ENCODE measurements around the gene RAB11FIP5.
A peak's percentile ranks its signal among the peaks of the same experiment; 100 is the strongest.
"Not testable (repeated sequence)": the region's sequence is repeated elsewhere in the genome, so short reads cannot be mapped to it uniquely, and the experiment has no call there.

The RAB11FIP5 gene

DNA sequence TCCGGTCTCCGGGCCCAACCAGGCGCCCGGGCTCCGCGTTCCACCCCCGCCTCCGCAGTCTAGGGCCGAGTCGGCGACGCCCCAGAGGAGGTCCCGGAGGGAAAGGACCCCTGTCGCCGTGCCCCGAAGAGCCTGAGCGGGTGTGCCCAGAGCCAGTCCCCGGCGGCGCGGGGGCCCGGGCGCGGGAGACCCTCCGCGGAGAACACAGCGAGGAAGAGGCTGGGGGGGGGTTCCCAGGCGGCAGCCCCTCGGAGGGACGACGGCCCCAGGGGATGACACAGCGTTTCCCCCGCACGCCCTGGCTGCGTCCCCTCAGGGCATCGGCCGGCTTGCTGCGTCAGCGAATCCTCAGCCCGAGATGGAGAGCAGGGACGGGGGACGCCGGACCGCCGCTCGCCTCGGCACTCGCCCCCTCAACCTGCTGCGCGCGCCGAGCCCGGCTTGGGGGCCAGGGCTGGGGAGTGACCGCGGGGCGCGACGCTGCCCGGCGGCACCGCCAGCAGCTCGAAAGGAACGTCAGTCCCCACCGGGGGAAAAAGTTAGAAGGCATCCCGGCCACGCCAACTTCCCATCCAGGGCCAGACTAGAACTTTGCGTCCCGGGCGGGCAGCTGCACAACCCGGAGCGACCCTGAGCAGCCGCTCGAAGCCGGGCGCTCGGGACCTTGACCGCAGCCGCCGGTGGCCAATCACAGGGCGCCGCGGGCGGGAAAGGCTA is 41.9 kb downstream of the RAB11FIP5 start:
- DNase-seq (ENCODE audit: low spot score) = peak; percentile 54

DNA sequence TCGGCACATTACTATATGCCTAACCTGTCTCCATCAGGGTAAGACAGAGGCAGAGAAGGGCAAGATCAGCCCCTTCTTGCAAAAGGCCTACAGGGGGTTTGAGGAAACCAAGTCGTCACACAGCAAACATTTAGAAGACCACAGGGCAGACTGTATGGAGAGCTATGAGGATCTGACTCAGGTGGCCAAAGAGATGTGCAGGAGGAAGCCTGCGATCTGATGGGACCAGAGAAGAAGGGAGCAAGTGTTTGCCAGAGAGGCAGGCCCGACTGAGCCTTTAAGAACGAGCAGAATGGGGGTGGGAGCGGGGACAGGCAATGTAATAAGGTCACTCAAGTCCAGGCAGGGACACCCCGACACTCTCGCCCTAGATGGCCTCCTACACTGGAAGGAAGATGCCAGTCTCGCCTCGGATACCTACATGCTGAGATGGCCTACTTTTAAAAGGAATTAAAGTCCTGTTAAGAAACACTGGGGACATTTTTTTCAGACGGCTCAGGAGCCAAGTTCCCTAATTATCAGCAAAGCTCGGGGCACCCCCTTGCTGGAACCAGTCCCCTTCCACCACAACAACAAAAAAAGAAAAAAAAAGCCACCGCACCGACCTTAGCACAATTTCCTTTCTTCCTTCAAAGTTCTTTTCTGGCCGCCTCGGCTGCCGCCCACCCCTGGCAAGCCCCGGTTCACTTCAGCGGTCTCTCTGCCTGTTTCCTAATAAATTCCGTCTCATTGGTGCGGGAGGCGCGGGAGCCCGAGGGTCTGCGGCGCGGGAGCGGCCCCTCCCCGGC is 42.7 kb downstream of the RAB11FIP5 start:
- no peak for DNase-seq (ENCODE audit: low spot score)

DNA sequence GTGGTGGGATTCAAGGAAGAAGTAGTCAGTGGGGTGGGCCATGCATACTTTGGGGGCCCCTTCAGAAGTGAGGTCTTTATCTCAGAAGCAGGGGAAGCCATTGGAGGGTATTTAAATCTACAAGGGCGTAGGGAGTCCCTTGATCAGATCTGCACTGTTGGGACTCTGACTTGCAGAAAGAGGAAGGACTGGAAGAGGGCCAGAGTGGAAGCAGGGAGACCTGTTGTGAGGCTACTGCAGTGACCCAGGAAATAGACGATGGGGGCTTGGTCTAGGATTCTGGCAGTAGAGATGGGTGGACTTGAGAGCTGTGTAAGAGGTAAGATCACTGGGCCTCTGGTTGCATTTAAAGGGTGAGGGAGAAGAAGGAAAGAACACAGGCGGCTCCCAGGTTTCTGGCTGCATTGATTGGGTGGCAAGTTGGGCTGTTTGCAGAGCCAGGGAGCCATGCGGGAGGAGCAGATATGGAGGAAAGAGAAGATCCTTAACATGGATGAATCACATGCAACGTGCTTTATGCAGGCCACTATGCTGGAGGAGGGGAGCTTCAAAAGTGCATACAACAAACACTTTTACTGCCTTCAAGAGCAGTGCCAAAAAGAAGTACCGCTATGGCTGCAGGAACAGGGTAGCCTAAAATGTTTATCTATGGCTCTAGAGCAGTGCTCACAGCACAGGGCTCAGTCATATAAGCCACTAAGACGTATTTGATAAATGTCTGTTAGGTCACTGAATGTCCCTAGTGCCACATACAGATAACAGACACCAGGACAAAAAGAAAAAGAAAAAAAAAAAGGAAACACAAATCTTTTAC is 43.5 kb downstream of the RAB11FIP5 start:
- no peak for DNase-seq (ENCODE audit: low spot score)

DNA sequence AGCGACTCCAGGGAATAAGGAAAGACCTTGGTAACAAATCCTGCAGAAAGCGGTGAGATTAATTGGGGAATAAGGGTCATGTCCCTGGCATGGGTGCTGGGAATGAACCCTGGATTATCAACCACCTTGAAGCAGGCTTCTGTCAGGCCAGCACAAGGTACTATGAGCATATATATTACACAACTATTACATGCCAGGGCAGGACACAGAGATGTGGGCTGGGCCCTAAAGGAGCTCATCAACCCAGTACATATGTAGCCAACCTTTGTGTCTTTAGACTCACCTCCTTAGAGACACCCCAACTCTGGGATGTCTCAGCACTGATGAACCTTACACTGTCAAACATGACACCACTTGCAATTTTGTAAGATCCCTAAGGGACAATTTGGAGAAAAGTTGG is 44.6 kb downstream of the RAB11FIP5 start:
- no peak for DNase-seq (ENCODE audit: low spot score)

DNA sequence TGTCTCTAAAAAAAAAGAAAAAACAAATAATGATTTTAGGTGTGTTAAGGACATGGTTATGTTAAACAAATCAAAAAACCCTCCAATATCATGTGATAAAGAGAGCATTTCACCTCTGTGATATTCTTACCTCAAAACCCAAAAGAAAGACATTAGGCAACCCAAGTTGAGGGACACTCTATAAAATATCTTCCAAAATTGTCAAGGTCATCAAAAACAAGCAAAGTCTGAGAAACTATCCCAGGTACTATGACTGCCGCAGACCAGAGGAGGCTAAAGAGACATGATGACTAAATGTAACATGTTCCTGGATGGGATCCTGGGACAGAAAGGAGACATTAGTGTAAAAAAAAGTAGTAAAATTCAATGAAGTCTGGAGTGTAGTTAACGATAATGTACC is 45.7 kb downstream of the RAB11FIP5 start:
- no peak for DNase-seq (ENCODE audit: low spot score)

DNA sequence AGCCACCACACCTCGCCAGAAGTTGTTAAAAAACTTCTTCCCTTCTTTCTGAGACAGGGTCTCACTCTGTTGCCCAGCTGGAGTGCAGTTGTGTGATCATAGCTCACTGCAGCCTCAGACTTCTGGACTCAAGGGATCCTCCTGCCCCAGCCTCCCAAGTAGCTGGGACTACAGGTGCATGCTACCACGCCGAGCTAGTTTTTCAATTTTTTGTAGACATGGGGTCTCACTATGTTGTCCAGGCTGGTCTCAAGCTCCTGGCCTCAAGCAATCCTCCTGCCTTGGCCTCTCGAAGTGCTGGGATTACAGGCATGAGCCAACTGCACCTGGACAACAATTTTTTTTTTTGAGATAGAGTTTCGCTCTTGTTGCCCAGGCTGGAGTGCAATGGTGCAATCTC is 47.7 kb downstream of the RAB11FIP5 start:
- DNase-seq (ENCODE audit: low spot score) = not testable (repeated sequence)

DNA sequence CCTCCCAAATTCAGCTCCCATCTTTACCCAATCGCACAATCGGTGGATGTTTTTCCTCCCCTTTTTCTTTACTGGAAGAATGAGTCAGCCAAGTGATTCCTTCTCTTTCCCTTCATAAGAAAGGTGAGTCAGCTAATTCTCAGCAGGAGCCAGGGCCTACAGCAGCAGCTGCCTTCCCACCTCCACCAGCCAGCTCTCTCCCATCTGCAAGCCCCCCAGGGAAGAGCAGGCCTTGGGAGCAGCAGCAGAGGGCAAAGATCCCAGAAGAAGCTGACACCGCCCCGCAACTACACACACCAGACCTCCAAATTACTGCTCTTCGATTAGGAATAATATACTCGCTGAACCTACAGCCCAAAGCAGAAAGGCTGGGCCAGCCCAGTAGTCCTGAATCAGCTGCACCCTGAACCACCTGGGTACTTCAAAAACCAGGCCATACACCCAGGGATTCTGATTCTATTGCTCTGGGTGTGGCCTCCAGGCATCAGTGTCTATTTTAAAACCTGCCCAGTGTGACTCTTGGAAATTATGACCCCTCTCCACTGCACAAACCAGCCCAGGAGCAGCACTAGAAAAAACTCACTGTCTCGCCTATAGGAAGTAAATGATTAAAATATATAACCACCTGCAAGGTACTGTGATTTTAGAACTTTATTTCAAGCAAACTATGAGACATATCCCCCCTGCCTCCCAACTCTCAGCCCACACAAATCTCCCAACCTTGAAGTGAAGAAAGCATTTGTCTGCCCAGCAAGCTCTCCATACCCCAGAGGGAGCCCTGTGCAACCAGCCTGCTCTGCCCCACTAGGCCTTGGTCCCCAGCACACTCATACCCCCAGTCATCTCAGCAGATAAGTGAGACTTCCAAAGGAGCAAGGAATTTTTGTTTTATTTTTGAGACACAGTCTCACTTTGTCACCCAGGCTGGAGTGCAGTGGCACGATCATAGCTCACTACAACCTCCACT is 48.6 kb downstream of the RAB11FIP5 start:
- peak; percentile 67 for DNase-seq (ENCODE audit: low spot score)

DNA sequence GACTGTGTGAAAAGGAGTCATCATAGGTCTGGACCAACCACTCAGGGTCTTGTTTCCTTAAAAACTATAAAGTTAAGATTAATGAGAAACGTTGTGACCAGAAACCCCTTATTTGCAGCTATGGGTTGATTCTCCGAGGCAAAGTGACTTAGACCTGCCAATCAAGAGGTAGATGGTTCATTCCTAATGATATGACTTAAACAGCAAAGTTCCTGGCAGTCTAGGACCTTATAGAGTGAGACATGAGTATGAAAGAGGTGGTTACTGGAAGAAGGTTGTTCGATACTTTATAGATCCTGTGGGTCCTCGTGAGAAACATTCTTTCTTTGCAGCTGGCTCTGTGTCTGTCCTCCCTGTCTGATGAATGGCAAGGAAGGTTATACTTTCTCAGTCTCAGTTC is 49.3 kb downstream of the RAB11FIP5 start:
- no peak for DNase-seq (ENCODE audit: low spot score)

DNA sequence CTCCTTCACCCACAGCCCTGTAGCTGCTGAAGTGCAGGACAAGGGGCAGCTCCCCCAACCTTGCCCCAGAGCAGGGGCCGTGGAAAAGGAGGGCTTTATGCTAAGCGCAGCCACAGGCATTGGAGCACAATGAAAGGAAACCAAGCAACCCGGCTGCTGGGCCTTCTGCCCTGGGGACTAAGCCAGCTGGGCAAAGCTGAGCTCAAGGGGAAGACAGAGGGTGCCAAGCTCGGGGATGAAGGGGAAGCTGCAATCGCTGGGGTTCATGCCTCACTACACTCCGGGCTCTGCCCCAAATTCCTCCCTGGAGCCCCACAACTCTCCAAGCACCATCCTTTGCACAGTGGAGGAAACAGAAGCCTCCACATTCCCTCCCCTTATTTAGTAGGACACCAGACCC is 53.6 kb downstream of the RAB11FIP5 start:
- no peak for DNase-seq (ENCODE audit: low spot score)

DNA sequence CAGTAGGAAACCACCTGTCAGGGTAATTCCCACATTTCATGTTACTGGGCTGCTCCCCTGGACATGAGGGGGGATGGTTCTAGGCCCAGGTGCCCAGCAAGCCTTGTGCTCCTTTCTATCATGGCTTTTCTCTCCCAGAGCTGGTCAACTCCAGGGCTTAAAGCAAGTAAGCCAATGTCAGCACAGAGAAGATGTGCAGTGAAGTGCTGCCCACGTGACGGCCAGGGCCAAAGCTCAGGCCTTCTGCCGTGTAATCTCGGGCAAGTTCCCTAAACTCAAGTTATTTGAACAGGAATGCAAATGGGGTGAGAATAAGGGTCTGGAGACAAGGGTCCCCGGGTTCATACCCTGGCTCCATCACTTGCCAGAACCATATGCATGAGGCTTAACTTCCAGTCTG is 57.8 kb downstream of the RAB11FIP5 start:
- no peak for DNase-seq (ENCODE audit: low spot score)

DNA sequence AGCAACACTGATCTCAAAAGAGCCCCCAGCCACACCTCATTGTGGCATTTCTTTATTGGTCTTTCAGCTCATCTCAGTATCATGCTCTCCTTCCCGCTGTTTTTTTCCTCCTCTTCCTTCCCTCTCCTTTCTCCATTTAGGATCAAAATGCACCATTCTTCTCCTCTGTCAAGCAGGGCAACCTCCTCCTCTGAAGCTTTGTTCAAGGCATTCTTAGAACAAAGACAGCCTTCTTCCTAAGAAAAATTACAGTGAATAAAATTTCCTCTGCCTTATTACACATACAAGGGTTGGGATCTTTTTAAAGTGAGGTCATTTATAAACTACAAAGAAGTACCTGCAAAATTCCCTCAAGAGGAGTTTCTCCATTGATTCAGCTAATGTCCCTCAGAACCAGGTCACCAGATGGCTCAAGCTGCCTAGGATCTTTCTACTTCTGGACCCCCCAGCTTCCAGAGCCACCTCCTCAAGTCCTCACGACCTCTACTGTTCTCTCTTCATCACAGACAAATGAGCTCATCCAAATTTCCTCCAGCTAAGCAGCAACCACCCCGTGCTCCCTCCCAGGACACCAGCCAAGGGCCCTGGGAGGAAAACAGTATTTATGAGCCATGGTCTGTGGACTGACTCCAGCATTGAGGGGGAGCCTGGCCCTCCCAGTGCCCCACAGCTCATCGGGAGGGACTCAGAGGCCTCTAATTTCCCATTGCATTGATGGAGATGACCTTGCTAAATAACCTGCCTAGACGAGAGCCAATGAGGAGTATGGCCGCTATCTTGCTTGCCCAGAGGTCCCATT is 59.2 kb downstream of the RAB11FIP5 start:
- DNase-seq (ENCODE audit: low spot score) = no peak

DNA sequence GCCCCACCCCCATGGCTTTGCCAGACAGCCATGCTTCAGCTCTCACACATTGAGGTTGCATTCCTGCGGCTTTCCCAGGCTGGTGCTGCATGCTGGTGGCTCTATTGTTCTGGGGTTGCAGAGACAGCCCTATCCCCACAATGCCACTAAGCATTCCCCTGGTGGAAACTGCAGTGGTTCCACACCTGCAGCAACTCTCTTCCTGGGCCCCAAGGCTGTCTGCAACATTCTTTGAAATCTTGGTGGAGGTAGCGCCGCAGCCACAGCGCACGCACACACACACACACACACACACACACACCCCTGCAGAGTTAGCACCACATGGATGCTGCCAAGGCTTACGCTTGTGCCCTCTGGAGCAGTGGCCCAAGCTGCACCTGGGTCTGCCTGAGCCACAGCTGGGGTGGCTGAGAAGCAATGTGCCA is 62.6 kb downstream of the RAB11FIP5 start:
- no peak for DNase-seq (ENCODE audit: low spot score)

DNA sequence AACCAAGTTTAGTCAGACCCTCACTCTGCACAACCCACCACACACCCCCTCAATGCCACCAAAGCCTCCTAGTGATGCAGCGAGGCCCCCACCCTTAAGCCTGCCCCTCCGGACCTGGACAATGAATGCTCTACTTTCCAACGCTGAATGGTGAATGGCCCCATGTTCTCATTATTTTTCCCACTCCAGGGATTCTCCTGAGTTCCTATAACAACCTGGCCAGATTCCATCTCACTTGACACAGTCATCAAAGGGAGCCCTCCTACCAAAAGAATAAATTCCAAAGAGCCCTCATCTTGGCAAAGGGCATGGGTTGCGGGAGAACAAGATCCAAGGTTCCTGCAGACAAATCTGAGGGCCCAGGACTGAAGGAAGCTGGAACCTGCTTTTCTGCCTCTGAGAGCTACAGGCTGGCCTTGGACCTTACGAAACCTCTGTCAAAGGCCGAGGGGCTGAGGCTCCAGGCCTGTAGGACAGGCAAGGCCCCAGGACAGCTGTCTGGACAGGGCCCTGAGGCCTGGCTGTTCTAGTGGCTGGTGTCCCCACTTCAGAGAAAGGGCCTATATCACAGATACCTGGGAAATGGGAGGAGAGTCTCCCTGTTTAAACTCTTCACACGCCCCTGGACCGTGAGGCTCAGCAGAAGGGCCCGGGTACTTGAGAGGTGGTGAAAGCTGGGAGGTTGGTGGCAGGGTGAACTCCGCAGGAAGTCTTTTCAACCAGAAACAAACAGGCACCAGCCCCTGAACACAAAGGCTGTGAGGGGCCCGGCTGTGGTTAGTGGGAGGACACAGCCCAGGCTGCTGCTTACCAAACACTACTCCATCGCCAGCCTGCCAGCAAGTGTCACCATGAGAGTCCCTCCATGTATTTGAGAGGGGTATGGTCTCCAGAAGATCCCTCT is 68.6 kb downstream of the RAB11FIP5 start:
- DNase-seq (ENCODE audit: low spot score) = no peak

DNA sequence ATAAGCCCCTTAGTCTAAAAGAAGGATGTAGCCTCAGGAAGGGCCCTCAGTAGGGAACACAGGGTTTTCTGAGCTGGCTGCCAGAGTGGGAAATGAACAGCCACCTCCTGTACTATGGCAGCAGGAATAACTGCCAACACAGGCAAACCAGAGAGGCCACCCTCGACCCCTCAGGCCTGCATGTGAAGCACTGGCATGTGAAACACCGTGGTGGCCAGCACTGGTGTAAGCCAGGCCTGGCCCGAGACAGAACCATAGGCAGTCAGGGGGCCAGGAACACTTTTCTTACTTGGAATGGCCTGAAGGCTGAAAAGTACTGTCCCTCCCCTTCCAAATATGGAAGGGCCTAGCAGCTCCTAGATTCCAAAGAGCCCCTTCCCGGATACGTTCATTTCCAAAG is 69.5 kb downstream of the RAB11FIP5 start:
- no peak for DNase-seq (ENCODE audit: low spot score)

DNA sequence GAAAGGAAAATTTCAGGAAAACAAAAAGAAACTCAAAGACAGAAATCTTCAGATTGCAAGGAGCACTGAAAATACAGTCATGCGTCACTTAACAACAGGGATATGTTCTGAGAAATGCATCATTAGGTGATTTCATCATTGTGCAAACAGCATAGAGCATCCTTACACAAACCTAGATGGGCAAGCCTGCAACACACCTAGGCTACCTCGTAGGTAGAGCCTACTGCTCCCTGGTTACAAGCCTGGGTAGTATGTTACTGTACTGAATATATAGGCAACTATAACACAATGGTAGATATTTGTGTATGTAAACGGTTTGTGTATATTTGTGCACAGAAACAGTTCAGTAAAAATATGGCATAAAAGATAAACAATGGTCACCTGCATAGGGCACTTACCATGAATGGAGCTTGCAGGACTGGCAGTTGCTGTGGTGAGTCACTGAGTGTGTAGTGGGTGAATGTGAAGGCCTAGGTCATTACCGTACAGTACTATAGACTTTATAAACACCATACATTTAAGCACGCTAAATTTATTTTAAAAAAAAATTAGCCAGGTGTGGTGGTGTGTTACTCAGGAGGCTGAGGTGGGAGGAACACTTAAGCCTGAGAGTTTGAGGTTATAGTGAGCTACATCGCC is 74.7 kb downstream of the RAB11FIP5 start:
- no peak for DNase-seq (ENCODE audit: low spot score)

DNA sequence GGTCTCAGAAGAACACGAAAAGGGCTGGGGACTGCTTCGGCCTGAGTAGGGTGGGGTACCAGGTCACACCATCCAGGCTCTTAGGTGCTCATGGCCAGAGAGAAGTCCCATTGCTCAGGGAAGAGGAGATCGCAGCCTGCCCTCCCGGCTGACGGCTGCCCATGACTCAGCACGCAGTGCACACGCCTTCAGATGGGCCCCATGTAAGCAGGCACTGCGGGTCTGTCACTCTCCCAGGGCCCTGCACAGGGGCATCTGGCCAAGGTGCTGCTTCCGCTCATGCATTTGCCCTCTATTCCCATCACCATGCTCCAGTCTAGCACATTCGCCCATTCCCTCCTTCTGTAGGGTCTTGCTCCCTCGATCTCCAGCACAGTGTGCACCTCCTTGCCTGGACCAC is 76.0 kb downstream of the RAB11FIP5 start:
- no peak for DNase-seq (ENCODE audit: low spot score)

DNA sequence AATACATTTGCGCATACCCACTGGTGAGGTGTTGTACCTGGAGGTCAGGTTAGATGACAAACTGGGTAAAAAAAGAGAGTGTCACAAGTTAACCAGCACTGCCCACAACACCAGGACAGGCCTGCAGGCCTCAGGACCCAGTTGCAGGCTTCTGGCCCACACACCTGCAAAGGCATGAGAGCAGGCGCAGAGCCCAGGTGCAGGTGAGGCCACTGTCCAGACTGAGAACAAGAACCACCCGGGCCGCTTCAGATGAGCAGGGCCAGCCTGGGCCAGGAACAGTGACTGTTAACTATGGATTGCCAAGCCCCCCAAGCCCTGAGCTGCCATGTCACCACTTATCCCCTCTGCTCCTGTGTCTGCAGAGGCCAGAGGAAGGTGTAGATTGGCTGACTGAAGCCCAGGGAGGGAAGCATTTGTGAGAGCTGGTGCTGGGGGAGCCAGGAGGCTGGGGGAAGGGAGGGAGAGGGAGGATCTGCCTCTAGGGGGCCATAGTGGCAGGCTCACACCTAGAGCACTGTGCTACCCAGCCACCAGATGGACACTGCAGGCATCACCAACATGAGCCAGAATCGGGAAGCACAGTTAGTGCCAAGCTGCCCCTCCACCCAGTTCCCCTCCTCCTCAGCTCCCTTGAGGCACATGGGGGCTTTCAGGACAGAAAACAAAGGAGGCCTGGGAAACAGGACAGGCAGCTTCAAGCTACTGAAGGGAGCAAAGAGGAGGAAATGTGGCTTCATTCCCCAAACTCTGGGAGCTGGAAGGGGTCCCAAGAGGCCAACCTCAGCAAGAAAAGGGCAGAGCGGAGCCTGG is 76.6 kb downstream of the RAB11FIP5 start:
- DNase-seq (ENCODE audit: low spot score) = no peak

DNA sequence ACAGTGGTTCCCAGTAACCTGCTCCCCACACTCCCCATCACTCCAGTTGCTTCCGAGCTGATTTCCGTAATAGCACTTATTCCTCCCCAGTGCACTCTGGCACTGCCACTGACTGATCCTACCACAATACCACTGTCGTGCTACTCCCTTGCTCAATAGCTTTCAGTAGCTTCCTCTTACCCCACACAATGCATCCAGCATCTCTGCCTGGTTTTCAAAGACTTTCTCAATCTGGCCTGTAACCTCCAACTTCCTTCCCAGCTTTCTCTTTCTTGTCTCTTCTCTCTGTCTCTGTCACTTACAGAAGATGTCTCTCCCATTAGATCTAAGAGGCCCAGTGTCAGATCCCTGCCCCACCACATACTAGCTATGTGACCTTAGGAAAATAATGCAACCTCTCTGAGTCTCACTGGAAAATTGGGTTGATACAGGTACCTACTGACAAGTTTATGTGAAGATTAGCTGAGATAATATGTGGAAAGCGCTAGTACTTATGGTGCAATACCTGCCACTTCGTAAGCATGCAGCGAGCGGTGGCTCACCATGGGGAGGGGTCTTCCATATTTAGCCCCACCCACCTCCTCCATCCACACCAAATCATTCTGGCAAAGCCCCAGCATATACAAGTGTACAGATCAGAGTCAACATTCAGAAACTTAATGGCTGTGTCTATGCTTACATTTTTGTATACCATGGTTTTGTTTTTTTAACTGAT is 77.9 kb downstream of the RAB11FIP5 start:
- DNase-seq (ENCODE audit: low spot score) = no peak

All from hepatic stellate cell (primary cell).